Measurements from ENCODE around the gene NRXN3.

The NRXN3 gene

DNA sequence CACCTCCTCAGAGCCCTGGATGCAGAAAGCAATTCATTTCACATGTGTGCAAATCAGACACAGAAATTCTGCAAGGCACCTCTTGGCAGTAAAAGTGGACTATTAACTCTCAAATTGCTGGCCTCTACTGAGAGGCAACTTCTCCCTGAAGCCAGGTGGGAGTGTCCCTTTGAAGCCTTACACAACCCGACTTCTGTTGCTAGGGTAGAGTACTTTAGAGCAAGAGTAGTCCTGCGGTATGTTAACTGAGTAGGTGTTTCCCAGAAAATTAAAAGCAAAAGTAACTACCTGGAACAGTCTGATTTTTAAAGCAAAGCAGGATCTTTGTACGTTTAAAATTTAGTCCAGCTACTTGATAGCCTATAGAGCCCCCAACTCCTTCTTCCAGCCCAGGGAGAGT lies 1557.7 kb downstream of the NRXN3 start:
- Histone ChIP-seq H3K27ac (ENCODE audit: extremely low read depth, low read depth, low read length) (no peak overlapping the region), H3K36me3 (ENCODE audit: control insufficient read depth in 2 of 2, insufficient read depth in 1 of 2, low read length in 2 of 2) (no peaks in the 10 kb centered on the region), H3K9me3 (ENCODE audit: control insufficient read depth, insufficient read depth, low read depth, low read length) (no peaks in the 10 kb centered on the region), H3K4me3 (ENCODE audit: low read depth, low read length) (no peak overlapping the region), H3K4me1 (ENCODE audit: control insufficient read depth, insufficient read depth, low read length) (no peaks in the 10 kb centered on the region)
- ChIA-PET POLR2A (no interaction called here), CTCF (no interaction called here)
- TF ChIP-seq YY1 (tag by site-specific recombination; IDR thresholded peaks at IDR 0.05) (no peak), ZNF48 (tag by site-specific recombination; IDR thresholded peaks at IDR 0.05) (no peak), ZSCAN23 (tag by site-specific recombination; IDR thresholded peaks at IDR 0.05) (no peak), TCF7L2 (IDR thresholded peaks at IDR 0.05; ENCODE audit: borderline replicate concordance, low read depth, low read length) (no peak), ZNF777 (tag by site-specific recombination; IDR thresholded peaks at IDR 0.05; ENCODE audit: borderline replicate concordance) (no peak), ZNF621 (tag by site-specific recombination; IDR thresholded peaks at IDR 0.05) (no peak), ZNF138 (tag by site-specific recombination; IDR thresholded peaks at IDR 0.05; ENCODE audit: borderline replicate concordance) (no peak), ZNF830 (tag by site-specific recombination; IDR thresholded peaks at IDR 0.05; ENCODE audit: low read depth) (no peak), ZXDB (tag by site-specific recombination; IDR thresholded peaks at IDR 0.05) (no peak)
- TF ChIP-seq, protein P1, sequence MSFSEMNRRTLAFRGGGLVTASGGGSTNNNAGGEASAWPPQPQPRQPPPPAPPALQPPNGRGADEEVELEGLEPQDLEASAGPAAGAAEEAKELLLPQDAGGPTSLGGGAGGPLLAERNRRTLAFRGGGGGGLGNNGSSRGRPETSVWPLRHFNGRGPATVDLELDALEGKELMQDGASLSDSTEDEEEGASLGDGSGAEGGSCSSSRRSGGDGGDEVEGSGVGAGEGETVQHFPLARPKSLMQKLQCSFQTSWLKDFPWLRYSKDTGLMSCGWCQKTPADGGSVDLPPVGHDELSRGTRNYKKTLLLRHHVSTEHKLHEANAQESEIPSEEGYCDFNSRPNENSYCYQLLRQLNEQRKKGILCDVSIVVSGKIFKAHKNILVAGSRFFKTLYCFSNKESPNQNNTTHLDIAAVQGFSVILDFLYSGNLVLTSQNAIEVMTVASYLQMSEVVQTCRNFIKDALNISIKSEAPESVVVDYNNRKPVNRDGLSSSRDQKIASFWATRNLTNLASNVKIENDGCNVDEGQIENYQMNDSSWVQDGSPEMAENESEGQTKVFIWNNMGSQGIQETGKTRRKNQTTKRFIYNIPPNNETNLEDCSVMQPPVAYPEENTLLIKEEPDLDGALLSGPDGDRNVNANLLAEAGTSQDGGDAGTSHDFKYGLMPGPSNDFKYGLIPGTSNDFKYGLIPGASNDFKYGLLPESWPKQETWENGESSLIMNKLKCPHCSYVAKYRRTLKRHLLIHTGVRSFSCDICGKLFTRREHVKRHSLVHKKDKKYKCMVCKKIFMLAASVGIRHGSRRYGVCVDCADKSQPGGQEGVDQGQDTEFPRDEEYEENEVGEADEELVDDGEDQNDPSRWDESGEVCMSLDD (tag by site-specific recombination; IDR thresholded peaks at IDR 0.05), result no peak
- TF ChIP-seq, protein P2, sequence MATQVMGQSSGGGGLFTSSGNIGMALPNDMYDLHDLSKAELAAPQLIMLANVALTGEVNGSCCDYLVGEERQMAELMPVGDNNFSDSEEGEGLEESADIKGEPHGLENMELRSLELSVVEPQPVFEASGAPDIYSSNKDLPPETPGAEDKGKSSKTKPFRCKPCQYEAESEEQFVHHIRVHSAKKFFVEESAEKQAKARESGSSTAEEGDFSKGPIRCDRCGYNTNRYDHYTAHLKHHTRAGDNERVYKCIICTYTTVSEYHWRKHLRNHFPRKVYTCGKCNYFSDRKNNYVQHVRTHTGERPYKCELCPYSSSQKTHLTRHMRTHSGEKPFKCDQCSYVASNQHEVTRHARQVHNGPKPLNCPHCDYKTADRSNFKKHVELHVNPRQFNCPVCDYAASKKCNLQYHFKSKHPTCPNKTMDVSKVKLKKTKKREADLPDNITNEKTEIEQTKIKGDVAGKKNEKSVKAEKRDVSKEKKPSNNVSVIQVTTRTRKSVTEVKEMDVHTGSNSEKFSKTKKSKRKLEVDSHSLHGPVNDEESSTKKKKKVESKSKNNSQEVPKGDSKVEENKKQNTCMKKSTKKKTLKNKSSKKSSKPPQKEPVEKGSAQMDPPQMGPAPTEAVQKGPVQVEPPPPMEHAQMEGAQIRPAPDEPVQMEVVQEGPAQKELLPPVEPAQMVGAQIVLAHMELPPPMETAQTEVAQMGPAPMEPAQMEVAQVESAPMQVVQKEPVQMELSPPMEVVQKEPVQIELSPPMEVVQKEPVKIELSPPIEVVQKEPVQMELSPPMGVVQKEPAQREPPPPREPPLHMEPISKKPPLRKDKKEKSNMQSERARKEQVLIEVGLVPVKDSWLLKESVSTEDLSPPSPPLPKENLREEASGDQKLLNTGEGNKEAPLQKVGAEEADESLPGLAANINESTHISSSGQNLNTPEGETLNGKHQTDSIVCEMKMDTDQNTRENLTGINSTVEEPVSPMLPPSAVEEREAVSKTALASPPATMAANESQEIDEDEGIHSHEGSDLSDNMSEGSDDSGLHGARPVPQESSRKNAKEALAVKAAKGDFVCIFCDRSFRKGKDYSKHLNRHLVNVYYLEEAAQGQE (tag by site-specific recombination; IDR thresholded peaks at IDR 0.05), result no peak

GRCh38 chr14:79728331-79728730 lies 1558.2 kb downstream of the NRXN3 start:
- H3K36me3 ChIP-seq (ENCODE audit: control insufficient read depth in 2 of 2, insufficient read depth in 1 of 2, low read length in 2 of 2), result no peaks in the 10 kb centered on the region
- ChIA-PET CTCF (no interaction called here), POLR2A (no interaction called here)
- H3K4me1 ChIP-seq (ENCODE audit: control insufficient read depth, insufficient read depth, low read length), result no peaks in the 10 kb centered on the region
- no peak overlapping the region for H3K4me3 ChIP-seq (ENCODE audit: low read depth, low read length)
- H3K27ac ChIP-seq (ENCODE audit: extremely low read depth, low read depth, low read length), result no peak overlapping the region
- H3K9me3 ChIP-seq (ENCODE audit: control insufficient read depth, insufficient read depth, low read depth, low read length), result no peaks in the 10 kb centered on the region
- TF ChIP-seq ZNF544 (tag by site-specific recombination; IDR thresholded peaks at IDR 0.05), result no peak
- TF ChIP-seq ZNF561 (tag by site-specific recombination; IDR thresholded peaks at IDR 0.05; ENCODE audit: borderline replicate concordance), result no peak
- TF ChIP-seq CTCF (tag by site-specific recombination; IDR thresholded peaks at IDR 0.05), result no peak
- no peak for TF ChIP-seq ELK4 (IDR thresholded peaks at IDR 0.05; ENCODE audit: borderline replicate concordance, low read depth, low read length)
- TF ChIP-seq ZNF530 (tag by site-specific recombination; IDR thresholded peaks at IDR 0.05; ENCODE audit: low read depth), result no peak
- no peak for TF ChIP-seq ZNF266 (tag by site-specific recombination; IDR thresholded peaks at IDR 0.05; ENCODE audit: low read depth)
- no peak for TF ChIP-seq YY1 (tag by site-specific recombination; IDR thresholded peaks at IDR 0.05)
- TF ChIP-seq SP2 (tag by site-specific recombination; IDR thresholded peaks at IDR 0.05), result no peak
- no peak for TF ChIP-seq SALL2 (tag by site-specific recombination; IDR thresholded peaks at IDR 0.05; ENCODE audit: borderline replicate concordance)
- TF ChIP-seq, protein P3, sequence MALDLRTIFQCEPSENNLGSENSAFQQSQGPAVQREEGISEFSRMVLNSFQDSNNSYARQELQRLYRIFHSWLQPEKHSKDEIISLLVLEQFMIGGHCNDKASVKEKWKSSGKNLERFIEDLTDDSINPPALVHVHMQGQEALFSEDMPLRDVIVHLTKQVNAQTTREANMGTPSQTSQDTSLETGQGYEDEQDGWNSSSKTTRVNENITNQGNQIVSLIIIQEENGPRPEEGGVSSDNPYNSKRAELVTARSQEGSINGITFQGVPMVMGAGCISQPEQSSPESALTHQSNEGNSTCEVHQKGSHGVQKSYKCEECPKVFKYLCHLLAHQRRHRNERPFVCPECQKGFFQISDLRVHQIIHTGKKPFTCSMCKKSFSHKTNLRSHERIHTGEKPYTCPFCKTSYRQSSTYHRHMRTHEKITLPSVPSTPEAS (tag by site-specific recombination; IDR thresholded peaks at IDR 0.05), result no peak
- TF ChIP-seq ZNF580 (tag by site-specific recombination; IDR thresholded peaks at IDR 0.05), result no peak
- no peak for TF ChIP-seq ZNF654 (tag by site-specific recombination; IDR thresholded peaks at IDR 0.05; ENCODE audit: low read depth)
- TF ChIP-seq ZNF2 (tag by site-specific recombination; IDR thresholded peaks at IDR 0.05), result no peak
- no peak for TF ChIP-seq ZNF214 (tag by site-specific recombination; IDR thresholded peaks at IDR 0.05; ENCODE audit: borderline replicate concordance)
- TF ChIP-seq ZNF791 (tag by site-specific recombination; IDR thresholded peaks at IDR 0.05), result no peak
